ENCODE data around the gene GLIPR2. TPM values are rescaled to one million over a fixed set of nuclear protein-coding genes. Genes with fewer than 3 reads are reported as not detected.

The GLIPR2 gene
- total and polyA plus RNA-seq, 2 experiments from 2014 or later = 5.1 to 5.7 TPM

DNA sequence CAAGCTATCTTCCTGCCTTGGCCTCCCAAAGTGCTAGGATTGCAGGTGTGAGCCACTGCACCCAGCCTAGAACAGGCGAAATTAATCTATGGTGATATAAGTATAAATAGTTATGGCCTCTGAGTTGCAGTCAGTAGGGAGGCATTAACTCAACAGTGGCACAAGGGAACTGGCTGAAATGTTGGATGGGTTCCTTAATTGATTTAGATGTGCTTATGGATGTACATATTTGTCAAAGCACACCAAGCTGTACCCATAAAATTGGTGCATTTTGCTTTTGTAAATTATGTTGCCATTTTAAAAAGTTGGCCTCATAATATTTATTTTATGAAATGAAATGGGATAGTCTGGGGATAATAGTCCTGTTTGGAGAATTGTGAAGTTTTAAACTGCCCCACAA, 36.8 kb upstream of the GLIPR2 start (continued):
- TF ChIP-seq, protein P1, sequence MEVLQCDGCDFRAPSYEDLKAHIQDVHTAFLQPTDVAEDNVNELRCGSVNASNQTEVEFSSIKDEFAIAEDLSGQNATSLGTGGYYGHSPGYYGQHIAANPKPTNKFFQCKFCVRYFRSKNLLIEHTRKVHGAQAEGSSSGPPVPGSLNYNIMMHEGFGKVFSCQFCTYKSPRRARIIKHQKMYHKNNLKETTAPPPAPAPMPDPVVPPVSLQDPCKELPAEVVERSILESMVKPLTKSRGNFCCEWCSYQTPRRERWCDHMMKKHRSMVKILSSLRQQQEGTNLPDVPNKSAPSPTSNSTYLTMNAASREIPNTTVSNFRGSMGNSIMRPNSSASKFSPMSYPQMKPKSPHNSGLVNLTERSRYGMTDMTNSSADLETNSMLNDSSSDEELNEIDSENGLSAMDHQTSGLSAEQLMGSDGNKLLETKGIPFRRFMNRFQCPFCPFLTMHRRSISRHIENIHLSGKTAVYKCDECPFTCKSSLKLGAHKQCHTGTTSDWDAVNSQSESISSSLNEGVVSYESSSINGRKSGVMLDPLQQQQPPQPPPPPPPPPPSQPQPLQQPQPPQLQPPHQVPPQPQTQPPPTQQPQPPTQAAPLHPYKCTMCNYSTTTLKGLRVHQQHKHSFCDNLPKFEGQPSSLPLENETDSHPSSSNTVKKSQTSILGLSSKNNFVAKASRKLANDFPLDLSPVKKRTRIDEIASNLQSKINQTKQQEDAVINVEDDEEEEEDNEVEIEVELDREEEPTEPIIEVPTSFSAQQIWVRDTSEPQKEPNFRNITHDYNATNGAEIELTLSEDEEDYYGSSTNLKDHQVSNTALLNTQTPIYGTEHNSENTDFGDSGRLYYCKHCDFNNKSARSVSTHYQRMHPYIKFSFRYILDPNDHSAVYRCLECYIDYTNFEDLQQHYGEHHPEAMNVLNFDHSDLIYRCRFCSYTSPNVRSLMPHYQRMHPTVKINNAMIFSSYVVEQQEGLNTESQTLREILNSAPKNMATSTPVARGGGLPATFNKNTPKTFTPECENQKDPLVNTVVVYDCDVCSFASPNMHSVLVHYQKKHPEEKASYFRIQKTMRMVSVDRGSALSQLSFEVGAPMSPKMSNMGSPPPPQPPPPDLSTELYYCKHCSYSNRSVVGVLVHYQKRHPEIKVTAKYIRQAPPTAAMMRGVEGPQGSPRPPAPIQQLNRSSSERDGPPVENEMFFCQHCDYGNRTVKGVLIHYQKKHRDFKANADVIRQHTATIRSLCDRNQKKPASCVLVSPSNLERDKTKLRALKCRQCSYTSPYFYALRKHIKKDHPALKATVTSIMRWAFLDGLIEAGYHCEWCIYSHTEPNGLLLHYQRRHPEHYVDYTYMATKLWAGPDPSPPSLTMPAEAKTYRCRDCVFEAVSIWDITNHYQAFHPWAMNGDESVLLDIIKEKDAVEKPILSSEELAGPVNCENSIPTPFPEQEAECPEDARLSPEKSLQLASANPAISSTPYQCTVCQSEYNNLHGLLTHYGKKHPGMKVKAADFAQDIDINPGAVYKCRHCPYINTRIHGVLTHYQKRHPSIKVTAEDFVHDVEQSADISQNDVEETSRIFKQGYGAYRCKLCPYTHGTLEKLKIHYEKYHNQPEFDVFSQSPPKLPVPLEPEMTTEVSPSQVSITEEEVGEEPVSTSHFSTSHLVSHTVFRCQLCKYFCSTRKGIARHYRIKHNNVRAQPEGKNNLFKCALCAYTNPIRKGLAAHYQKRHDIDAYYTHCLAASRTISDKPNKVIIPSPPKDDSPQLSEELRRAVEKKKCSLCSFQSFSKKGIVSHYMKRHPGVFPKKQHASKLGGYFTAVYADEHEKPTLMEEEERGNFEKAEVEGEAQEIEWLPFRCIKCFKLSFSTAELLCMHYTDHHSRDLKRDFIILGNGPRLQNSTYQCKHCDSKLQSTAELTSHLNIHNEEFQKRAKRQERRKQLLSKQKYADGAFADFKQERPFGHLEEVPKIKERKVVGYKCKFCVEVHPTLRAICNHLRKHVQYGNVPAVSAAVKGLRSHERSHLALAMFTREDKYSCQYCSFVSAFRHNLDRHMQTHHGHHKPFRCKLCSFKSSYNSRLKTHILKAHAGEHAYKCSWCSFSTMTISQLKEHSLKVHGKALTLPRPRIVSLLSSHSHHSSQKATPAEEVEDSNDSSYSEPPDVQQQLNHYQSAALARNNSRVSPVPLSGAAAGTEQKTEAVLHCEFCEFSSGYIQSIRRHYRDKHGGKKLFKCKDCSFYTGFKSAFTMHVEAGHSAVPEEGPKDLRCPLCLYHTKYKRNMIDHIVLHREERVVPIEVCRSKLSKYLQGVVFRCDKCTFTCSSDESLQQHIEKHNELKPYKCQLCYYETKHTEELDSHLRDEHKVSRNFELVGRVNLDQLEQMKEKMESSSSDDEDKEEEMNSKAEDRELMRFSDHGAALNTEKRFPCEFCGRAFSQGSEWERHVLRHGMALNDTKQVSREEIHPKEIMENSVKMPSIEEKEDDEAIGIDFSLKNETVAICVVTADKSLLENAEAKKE (CRISPR knock-in tag; IDR thresholded peaks at IDR 0.05) = no peak
- no peak for TF ChIP-seq EZH2 (IDR thresholded peaks at IDR 0.05; ENCODE audit: low read depth, unreplicated experiment)
- TF ChIP-seq POLR2AphosphoS5 (IDR thresholded peaks at IDR 0.05; ENCODE audit: low read depth) = no peak

DNA sequence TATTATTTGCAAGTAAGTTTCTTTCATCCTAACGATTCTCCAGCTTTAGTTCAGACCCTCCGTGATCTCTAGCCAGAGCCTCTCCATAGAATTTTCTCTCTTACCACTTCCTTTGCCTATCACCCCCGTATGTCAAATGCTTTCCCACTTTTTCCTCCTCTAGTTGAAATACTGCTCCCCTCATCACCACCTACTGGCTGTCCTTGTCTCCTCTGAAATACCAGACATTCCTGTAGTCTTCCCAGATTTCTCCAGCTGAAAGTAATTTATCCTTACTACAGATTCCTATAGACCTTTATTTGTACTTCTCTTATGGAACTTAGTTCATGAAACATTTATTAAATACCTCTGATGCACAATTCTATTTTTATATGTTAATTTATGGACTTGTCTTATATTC, 36.0 kb upstream of the GLIPR2 start:
- Histone ChIP-seq H3K4me2 (no peak overlapping the region), H3K36me3 (ENCODE audit: insufficient read depth) (no peaks in the 10 kb centered on the region)

More for the DNA sequence above, 36.0 kb upstream of the GLIPR2 start:
- Histone ChIP-seq H3K27ac (ENCODE audit: low read depth) (peak overlapping the region; percentile 5; the same call in 1 of the 2 replicates), H3K4me3 (no peak overlapping the region), H3K79me2 (replicated peaks; ENCODE audit: insufficient read depth) (no peaks in the 10 kb centered on the region), H4K20me1 (replicated peaks; ENCODE audit: insufficient read depth) (no peaks in the 10 kb centered on the region), H3F3A (replicated peaks; ENCODE audit: low read depth) (no peaks in the 10 kb centered on the region), H3K4me1 (ENCODE audit: insufficient read depth) (0 out of 2 replicates have a peak, but pooled peaks cover 3% of the 10 kb centered on the region), H3K9me2 (ENCODE audit: insufficient read depth) (no peaks in the 10 kb centered on the region), H2AFZ (no peak overlapping the region), H3K27me3 (ENCODE audit: insufficient read depth) (no peaks in the 10 kb centered on the region)
- H3K27me3 Mint-ChIP-seq (ENCODE audit: insufficient read depth, low read depth, poor library complexity) = peaks cover 2% of the 10 kb centered on the region
- H3K27ac Mint-ChIP-seq = peak overlapping the region; percentile 17; the same call in 1 of the 2 replicates
- TF ChIP-seq, protein P2, sequence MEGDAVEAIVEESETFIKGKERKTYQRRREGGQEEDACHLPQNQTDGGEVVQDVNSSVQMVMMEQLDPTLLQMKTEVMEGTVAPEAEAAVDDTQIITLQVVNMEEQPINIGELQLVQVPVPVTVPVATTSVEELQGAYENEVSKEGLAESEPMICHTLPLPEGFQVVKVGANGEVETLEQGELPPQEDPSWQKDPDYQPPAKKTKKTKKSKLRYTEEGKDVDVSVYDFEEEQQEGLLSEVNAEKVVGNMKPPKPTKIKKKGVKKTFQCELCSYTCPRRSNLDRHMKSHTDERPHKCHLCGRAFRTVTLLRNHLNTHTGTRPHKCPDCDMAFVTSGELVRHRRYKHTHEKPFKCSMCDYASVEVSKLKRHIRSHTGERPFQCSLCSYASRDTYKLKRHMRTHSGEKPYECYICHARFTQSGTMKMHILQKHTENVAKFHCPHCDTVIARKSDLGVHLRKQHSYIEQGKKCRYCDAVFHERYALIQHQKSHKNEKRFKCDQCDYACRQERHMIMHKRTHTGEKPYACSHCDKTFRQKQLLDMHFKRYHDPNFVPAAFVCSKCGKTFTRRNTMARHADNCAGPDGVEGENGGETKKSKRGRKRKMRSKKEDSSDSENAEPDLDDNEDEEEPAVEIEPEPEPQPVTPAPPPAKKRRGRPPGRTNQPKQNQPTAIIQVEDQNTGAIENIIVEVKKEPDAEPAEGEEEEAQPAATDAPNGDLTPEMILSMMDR (conservative IDR thresholded peaks at IDR 0.05; ENCODE audit: low read depth in 2 of 2) = peak; percentile 34 to 47; a peak in 3 of 4 replicates
- TF ChIP-seq, protein P3, sequence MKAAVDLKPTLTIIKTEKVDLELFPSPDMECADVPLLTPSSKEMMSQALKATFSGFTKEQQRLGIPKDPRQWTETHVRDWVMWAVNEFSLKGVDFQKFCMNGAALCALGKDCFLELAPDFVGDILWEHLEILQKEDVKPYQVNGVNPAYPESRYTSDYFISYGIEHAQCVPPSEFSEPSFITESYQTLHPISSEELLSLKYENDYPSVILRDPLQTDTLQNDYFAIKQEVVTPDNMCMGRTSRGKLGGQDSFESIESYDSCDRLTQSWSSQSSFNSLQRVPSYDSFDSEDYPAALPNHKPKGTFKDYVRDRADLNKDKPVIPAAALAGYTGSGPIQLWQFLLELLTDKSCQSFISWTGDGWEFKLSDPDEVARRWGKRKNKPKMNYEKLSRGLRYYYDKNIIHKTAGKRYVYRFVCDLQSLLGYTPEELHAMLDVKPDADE (IDR thresholded peaks at IDR 0.05) = no peak
- H3K9me3 Mint-ChIP-seq = no peaks in the 10 kb centered on the region
- H3K36me3 Mint-ChIP-seq (ENCODE audit: low read depth) = no peaks in the 10 kb centered on the region; the same call in 2 of the 3 replicates
- DNase-seq (ENCODE audit: low spot score) = peak; percentile 87
- peak; percentile 89 for ATAC-seq
- peaks cover 25% of the 10 kb centered on the region for H3K4me1 Mint-ChIP-seq
- H3K4me3 Mint-ChIP-seq = no peak overlapping the region

Measured in GM23338 (cell line).